GM19328 (cell line): ENCODE data around the gene B3GNT9.

ENCODE experiments used
- ATAC-seq: cut with Tn5 transposase; IDR thresholded peaks from one replicate; pipeline ENCODE4 v1.9.1; 2021; ENCODE audit warnings: mild to moderate bottlenecking, moderate library complexity; ENCODE audit not compliant: unreplicated experiment

Gene B3GNT9

DNA sequence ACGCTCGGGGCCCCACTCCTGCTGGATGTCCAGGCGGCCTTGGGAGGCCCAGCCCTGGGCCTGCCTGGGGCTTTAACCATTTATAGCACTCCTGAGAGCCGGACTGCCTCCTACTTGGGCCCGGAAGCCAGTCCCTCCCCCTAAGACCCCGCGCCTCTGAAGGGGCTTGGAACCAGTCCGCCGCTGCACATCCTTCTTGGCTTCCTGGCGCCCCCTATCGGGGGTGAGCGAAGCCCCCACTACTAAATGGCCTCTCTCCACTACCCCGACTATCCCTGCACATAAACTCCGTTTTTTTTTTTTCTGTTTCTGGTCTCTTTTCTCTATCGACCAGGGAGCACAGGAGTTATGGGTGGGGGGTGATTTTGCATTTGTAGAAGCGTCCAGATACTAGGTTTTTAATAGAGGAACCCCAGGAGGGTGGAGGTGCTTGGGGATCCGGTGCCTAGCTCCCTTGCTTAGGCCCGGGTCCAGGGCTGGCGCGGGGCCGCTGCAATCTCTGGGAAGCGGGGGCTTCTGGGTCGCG is 18.9 kb upstream of the B3GNT9 start:
- ATAC-seq = no peak

DNA sequence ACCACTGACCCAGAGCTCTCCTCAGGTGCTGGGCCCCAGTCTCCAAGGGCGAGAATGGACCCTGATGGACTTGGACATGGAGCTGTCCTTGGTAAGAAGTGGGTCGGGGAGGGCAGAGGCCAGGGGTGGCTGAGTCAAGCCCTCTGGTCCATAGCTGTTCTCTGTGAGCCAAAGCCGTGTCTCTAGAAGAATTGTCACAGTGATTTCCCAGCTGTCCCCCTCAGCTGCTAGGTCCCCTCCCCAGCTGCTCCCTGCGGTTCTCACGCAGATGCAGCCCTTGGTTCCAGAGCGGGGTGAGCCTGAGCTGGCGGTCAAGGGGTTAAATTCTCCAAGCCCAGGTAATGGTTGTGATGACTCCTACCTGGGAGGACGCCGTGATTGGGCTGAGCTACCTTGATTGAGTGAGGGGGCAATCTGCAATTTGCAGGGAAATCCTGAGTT is 18.2 kb upstream of the B3GNT9 start:
- no peak for ATAC-seq

DNA sequence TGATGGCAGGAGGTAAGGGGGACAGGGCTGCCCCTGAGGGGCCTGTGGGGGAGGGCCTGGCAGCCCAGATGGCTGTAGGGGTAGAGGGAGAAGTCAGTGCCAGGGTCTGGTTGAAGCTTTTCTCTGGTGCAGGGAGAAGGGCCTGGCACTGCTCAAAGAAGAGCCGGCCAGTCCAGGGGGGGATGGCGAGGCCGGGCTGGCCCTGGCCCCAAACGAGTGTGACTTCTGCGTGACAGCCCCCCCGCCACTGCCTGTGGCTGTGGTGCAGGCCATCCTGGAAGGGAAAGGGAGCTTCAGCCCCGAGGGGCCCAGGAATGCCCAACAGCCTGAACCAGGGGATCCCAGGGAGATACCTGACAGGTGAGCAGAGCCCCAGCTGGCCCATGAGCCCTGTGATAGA is 16.8 kb upstream of the B3GNT9 start:
- ATAC-seq = no peak

DNA sequence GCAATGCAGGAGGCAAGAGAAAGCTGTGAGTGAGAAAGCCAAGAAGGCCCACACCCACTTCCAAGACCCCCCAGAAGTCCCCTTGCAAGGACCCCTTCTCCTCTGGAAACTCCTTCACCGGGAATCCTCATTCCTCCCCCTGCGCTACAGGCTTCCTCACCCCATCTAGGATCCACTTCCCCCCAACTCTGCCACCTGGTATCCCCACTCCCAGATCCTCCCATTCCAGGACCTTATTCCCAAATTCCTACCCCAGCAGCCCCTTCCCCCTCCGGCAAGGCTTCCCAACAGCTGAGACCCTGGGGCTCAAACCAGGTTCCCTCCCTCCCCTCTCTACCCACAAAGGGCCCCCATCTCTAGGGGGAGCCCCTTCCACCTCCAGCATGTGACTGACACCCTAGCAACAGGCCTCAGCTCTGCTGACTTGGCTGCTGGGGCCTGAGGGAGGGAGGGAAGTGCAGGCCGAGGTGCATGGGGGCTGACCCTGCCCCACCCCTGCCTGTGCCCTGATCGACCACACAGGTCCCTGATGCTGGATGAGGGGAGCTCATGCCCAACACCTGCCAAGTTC is 15.9 kb upstream of the B3GNT9 start:
- ATAC-seq = no peak

DNA sequence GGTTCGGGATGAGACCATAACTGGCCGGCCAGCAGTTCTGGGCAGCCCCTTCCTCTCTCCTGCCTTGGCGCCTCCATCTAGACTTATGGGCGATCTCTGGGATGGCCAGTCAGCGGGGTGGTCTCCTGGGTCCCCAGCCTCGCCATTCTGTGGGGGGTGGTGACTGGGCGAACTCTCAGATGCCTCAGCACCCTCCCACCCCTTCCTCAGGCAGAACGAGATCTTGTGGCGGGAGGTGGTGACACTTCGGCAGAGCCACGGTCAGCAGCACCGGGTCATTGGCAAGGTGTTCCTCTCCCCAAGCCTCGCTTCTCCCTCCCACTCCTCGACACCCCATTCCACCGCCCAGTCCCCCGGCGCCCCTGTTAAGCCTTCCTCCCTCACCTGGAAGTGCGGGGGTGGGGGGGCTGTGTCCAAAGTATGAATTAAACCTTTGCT is 15.3 kb upstream of the B3GNT9 start:
- no peak for ATAC-seq

DNA sequence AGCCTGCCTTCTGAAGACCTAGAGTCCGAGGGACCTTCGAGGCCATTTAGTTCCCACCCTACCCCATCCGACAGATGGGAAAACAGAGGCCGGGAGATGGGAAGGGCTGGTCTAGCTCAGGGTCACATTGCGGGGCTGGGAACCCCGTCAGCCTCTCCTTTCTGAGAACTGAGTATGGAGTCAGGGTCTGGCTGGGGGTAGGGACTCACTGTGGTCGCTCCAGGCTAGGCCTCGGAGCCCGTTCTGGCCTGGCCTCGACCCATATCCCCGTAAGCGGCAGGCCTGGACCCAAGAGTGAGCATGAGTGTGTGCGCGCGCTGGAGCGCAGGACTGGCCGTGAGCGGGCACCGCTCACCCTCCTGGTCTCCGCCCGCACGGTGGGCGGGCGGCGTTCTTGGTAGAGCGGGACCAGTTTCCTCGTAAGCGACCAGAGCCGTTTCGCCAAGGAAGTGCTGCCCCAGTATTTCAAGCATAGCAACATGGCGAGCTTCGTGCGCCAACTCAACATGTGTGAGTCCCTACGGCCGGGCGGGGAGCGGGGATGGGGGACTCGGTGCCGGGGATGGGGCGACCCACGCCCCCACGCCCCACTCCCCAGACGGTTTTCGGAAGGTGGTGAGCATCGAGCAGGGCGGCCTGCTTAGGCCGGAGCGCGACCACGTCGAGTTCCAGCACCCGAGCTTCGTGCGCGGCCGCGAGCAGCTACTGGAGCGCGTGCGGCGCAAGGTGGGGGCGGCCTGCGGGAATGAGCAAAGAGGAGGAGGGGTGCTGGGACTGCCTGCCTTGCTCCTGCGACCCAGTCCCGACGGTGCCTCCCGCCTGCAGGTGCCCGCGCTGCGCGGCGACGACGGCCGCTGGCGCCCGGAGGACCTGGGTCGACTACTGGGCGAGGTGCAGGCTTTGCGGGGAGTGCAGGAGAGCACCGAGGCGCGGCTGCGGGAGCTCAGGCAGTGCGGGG is 14.6 kb upstream of the B3GNT9 start:
- no peak for ATAC-seq

DNA sequence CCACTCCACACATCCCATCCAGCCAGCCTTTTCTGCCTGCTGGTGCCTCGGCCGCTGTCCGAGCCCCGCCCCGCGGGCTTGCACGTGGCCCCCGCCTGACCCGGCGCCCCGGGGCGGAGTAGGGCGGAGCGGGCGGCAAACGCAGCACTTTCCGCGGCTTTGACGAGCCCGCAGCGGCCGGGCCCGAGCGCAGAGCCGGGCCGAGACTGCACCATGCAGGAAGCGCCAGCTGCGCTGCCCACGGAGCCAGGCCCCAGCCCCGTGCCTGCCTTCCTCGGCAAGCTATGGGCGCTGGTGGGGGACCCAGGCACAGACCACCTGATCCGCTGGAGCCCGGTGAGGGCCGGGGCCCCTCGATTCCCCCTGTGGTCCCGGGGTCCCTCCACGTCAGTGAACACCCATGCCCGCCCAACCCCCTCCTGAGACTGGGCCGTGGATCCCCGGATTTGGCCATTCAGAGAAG is 13.8 kb upstream of the B3GNT9 start, which contains the start of gene HSF4:
Gene HSF4, plus strand, starts transcription at position 147 of the 463 bp plus-strand sequence. Its CDS starts 67 bp downstream, at position 214.
- ATAC-seq = no peak

DNA sequence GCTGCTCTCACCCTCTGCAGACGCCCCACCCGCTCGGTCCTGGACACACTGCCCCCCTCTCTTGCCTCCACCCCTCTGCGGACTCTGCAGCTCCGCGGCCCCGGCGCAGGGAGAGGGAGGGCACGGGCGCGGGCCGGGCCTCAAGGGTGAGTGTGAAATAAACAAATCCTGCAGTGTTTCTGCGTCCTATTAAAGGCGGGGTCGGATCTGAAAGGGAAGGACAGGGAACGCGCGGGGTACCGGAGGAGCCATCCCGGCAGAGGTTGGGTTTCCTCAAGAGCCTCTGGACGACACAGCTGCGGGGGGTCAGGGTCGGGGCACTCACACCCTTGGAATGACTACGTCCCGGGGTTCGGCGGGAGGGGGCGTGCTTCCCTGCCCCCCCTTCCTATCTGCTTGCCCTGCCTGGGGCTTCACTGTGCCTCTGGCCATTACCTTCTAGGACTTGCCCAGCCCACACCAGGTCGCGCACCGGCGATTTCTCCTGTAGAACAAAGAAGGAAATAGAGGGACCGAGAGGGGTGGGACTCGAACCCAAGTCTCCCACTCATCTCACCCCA is 13.3 kb upstream of the B3GNT9 start:
- no peak for ATAC-seq

DNA sequence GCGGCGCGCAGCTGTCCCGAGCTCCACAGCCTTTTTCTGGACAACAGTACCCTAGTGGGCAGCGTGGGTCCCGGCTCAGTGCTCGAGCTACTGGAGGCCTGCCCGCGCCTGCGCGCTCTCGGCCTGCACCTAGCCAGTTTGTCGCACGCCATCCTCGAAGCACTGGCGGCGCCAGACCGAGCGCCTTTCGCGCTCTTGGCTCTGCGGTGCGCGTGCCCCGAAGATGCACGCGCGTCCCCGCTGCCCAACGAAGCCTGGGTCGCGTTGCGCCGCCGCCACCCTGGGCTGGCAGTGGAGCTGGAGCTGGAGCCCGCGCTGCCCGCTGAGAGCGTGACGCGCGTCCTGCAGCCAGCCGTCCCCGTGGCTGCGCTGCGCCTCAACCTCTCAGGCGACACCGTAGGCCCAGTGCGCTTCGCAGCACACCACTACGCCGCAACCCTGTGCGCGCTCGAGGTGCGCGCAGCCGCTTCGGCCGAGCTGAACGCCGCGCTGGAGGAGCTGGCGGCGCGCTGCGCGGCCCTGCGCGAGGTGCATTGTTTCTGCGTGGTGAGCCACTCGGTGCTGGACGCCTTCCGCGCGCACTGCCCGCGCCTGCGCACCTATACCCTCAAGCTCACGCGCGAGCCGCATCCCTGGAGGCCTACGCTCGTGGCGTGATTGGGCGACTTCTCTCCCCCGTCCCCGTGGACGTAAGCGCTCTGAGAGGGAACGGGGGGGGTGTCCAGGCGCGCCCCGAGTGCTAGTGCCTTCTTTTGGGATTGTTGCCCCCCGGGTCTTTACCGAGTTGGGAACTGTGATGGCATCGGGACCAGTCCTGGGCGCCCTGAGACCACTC is 12.6 kb upstream of the B3GNT9 start:
- ATAC-seq = no peak

DNA sequence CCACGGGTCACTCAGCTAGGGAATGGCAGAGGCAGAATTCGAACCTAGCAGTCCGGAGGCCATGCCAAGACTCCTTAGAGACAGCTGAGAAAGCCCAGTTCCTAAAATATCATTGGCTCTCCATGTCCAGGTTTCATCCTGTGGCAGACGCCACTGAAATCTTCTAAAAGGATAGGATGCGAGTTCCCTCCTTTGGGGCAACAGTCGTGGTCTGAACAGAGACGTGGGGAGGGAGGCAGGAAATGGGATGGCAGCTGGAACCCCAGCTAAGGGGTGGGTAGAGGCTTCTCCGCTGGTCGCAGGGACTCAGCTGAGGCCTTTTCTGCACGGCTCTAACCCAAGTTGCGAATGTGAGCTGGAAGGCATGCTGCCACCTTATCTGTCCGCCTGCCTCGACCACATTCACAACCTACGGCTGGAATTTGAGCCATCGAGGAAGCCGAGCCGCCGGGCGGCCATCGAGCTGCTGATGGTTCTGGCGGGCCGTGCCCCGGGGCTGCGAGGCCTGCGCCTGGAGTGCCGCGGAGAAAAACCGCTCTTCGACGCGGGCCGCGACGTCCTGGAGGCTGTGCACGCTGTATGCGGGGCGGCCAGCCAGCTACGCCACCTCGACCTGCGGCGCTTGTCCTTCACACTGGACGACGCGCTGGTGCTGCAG is 11.8 kb upstream of the B3GNT9 start:
- ATAC-seq = no peak

DNA sequence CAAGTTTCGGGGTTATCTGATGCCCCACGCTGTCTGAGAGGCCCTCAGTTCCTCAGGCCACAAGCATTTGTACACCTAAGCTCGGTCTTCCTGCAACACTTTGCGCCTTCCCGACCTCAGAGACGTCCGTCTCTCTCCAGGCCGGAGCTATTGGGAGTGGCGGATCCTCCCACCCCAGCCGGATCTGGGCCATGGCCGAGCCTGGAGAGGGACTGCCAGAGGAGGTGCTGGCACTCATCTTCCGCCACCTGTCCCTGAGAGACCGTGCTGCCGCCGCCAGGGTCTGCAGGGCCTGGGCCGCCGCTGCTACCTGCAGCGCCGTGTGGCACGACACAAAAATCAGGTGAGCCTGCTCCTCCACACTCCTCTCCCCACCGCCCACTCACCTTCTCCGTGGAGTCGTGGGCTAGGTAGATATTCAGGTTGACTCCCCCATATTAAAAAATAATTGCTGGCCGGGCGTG is 10.8 kb upstream of the B3GNT9 start:
- no peak for ATAC-seq

DNA sequence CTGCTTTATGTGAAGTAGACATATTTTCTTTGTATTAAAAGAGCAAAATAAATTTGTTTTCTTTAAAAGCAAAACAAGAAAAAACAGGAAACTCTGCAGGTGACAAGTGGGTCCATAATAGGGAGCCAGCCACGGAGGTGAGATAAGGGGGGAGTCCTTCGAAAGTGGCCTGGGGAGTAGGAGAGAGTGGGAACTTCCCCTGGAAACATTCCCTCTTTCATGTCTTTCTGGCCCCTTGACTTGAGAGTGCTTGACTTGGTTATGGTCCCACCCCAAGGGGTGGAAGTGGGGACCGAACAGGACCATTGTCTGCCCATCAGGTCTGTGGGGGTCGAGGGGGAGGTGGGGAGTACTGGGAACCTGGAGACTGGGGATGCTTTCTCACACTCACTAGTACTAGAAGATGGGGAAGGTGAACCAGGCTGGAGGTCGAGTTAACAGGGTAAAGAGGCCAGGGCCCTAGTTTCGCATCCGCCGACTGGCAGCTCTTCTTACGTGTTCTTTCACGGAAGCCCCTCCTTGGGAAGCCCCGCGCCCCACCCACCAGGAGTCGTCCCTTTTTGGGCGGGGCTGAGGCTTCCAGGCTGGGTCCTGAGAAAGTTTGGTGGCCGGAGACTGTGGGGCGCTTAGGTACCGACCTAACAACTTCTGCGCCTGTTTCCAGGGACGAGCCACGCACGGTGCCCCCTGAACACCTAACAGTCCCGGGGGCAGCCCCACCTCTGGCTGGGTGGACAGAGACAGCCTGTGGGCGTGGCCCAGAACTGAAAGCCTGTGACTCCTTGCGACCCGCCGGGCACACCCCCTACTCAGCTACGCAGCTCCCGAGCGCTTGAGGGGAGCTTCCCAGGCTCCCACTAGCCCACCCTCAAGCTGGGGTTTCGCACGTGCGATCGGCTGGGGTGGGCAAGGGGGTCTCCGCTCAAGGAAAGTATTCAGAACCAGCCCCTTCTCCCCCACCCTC is 8.1 kb upstream of the B3GNT9 start:
- no peak for ATAC-seq

DNA sequence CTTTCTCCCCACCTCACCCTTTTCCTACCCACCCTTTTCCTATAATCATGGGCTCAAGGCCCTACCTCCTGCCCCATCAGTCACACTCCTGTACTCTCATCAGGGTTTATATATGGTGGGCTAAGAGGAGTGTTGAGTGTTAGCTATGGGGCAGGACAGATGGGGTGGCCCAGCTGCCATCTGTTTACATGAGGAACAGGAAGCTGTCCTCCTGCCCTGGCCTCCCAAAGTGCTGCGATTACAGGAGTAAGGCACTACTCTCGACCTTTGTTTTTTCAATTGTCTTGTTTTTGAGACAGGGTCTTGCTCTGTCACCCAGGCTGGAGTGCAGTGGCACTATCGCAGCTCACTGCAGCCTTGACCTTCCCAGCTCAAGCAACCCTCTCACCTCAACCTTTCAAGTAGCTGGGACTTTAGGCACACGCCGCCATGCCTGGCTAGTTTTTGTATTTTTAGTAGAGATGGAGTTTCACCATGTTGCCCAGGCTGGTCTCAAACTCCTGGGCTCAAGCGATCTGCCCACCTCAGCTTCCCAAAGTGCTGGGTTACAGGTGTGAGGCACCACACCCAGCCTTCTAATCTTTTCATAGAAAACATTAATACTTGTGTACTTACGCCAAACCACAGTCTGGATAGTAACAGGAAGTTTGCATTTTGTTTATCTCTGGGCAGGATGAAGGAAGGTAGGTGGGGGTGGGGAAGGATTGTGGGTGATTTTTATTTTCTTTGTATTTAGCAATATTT is 7.3 kb upstream of the B3GNT9 start:
- ATAC-seq = no peak

DNA sequence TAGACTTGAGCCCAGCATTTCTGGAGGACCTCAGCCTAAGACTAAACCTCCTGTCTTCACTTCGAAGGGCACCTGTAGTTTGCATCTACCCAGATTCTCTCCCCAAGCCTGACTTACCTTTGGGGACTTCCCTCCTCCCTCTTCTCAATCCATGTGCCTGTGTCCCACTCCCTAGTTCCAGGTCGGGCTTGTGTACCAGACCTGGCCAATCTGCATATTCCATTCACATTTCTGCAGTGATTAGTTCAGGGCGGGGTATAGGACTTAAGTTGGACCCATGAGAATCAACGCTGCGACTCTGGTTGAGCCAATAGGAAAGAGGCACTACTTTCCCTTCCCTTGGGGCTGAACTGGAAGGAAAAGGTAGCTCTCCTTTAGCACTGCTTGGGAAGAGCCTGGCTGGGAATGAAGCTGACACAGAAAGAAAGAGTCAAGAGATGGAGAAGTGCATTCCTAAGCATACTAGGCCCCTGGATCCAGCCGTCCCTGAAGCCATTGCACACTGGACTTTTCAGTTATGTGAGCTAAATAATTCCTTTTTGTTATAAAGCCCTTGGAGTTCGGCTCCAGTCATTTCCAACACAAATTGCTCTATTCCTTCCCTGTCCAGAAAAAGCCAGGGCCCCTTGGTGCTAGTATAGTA is 6.4 kb upstream of the B3GNT9 start:
- ATAC-seq = no peak

DNA sequence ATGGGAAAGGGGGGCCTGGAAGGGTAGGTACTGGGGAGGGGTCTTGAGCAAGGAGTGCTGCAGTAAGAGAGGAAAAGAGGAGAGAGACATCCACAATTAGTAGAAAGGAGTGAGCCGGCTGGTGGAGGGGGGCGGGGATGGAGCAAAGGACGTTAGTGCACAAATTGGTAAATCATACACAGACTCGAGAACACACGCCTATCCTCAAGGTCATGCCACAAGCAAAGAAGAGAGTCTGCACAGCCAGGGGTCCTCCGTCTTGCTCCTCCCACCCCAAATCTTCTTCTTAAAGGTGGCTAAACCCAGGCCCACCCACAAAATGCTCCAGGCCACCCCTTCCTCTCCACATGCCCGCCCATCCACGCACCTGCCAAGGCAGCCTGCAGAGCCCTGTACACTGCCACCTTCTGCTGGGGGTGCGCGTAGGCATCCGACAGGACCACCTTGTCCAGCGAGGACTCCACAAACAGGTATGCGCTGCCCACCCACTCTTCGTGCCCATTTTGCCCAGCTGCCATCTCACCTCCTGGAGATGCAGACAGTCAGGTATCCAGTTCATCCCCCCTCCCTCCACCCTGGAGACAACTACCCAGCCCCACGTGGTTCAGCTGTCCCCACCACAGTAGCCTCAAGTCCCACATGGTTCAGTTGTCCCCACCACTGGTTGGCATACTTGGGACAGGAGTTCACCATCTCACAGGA is 5.5 kb upstream of the B3GNT9 start:
- no peak for ATAC-seq

DNA sequence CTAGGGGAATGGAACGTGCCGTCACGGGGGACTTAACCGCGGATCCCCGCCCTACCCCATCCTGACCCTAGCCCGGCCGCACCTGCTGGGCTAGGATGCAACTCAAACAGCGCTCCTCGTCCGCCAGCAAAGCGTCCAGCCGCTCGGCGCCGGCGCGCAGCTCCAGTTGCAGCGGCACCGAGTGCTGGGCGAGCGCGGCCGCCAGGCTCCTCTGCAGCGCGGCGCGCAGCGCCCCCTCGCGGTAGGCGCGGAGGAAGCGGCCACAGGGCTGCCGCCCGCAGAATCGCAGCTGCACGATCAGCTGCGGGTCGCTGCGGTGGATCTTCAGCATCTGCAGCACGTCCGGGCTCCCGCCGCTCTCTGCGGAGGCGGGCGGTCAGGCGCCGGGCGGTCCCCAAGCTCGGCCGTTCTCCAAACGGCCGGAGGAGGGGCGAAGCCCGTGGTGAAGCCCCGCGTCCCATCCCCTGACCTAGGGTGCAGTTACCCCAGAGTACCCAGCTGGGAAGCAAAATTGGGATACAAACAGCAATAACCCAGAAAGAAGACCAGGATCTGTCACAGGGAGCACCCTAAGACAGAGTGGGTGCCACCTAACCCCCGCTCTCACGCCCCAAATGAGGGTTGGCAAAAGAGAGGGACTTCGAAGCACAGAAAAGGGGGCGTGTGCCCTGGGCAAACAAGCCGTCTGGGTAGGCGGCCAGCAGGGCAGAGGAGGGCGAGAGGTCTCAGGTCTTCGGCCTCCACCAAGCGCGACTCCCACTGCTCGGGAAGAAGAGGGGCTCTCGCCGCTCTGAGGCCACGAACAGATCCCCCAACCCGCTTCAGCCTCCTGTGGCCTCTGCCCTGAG is 4.7 kb upstream of the B3GNT9 start:
- no peak for ATAC-seq
